ENCODE results near the gene PCDHB6. TPM values are rescaled to one million over a fixed set of nuclear protein-coding genes. Genes with fewer than 3 reads are reported as not detected.

Gene PCDHB6
- polyA plus RNA-seq, 1 of the 3 experiments (the other 2 are of a cell fraction) = 5.0 TPM

DNA sequence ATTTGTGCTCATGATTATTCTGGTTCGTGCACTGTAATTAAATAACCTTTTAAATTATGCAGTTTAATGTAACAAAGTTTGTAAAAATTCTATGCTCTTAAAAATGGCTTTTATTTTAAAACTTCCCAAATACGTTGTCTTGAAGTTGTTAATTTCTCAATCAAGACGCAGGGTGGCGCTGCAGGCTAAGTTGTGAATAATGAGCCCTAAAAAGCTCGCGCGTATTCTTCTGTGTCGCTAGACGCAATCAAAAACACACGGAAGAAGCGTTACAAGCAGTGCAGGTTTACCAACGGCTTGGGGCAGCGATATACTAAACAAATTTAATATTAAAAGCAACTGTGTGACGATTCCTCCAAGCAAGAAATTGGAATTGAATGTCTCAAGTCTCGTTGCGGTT is 28.3 kb upstream of the PCDHB6 start, which contains the start of gene PCDHB4:
Gene PCDHB4, plus strand, starts transcription at position 256 of the 400 bp plus-strand sequence. CDS start 181 bp downstream, outside the sequence.
- ChIA-PET POLR2A (interaction anchor here (1.0 kb wide), 1 partner anchor 28 kb away, joined by 3 read pairs; the partner anchor contains the start of gene PCDHB6), CTCF (interaction anchor here (0.7 to 3.0 kb wide), 37 partner anchors 9 to 446 kb away, joined by 3 to 15 read pairs (median 4); partner anchors contain the start of genes PCDHB14, PCDHB15, PCDHB16 and PCDHB2)
- H3K36me3 ChIP-seq (replicated peaks in 1 of 2; ENCODE audit: control insufficient read depth in 1 of 2, insufficient read depth in 2 of 2, low read length in 1 of 2) = no peaks in the 10 kb centered on the region
- H3K4me3 ChIP-seq (ENCODE audit: low read depth in 2 of 2, low read length in 1 of 2) = peak within 1 kb of the TSS; percentile 38 to 41
- 41% methylated on average over 16 of the region's 16 CpGs for WGBS (ENCODE audit: low lambda C conversion rate)
- TF ChIP-seq FOXM1 (IDR thresholded peaks at IDR 0.05; ENCODE audit: low read depth) (no peak), SMC3 (IDR thresholded peaks at IDR 0.05; ENCODE audit: low read depth, low read length) (peak; percentile 20; the same call in 1 of the 2 replicates), RAD21 (IDR thresholded peaks at IDR 0.05; ENCODE audit: low read length) (peak; percentile 70)
- TF ChIP-seq, protein P1, sequence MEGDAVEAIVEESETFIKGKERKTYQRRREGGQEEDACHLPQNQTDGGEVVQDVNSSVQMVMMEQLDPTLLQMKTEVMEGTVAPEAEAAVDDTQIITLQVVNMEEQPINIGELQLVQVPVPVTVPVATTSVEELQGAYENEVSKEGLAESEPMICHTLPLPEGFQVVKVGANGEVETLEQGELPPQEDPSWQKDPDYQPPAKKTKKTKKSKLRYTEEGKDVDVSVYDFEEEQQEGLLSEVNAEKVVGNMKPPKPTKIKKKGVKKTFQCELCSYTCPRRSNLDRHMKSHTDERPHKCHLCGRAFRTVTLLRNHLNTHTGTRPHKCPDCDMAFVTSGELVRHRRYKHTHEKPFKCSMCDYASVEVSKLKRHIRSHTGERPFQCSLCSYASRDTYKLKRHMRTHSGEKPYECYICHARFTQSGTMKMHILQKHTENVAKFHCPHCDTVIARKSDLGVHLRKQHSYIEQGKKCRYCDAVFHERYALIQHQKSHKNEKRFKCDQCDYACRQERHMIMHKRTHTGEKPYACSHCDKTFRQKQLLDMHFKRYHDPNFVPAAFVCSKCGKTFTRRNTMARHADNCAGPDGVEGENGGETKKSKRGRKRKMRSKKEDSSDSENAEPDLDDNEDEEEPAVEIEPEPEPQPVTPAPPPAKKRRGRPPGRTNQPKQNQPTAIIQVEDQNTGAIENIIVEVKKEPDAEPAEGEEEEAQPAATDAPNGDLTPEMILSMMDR (IDR thresholded peaks at IDR 0.05) = peak; percentile 51
- TF ChIP-seq, protein P2, sequence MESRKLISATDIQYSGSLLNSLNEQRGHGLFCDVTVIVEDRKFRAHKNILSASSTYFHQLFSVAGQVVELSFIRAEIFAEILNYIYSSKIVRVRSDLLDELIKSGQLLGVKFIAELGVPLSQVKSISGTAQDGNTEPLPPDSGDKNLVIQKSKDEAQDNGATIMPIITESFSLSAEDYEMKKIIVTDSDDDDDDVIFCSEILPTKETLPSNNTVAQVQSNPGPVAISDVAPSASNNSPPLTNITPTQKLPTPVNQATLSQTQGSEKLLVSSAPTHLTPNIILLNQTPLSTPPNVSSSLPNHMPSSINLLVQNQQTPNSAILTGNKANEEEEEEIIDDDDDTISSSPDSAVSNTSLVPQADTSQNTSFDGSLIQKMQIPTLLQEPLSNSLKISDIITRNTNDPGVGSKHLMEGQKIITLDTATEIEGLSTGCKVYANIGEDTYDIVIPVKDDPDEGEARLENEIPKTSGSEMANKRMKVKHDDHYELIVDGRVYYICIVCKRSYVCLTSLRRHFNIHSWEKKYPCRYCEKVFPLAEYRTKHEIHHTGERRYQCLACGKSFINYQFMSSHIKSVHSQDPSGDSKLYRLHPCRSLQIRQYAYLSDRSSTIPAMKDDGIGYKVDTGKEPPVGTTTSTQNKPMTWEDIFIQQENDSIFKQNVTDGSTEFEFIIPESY (IDR thresholded peaks at IDR 0.05; ENCODE audit: borderline replicate concordance, low read depth) = no peak
- no peaks in the 10 kb centered on the region for H3F3A ChIP-seq (replicated peaks; ENCODE audit: insufficient read depth)
- H4K20me1 ChIP-seq (ENCODE audit: insufficient read depth) = no peaks in the 10 kb centered on the region
- no peak within 1 kb of the TSS; a peak in 1 of 4 replicates for H3K27ac ChIP-seq (ENCODE audit: low read depth in 2 of 2, low read length in 1 of 2)
- peak within 1 kb of the TSS; percentile 52; the same call in 1 of the 2 replicates for H3K4me2 ChIP-seq
- H3K4me1 ChIP-seq (ENCODE audit: control insufficient read depth in 1 of 2, insufficient read depth in 2 of 2, low read depth in 1 of 2, low read length in 1 of 2) = peaks cover 0 to 2% of the 10 kb centered on the region in 2 experiments; a peak in 1 of 4 replicates
- H3K9me3 ChIP-seq = no peaks in the 10 kb centered on the region; the same call in 1 of the 2 replicates
- H3K27me3 ChIP-seq (ENCODE audit: insufficient read depth) = no peaks in the 10 kb centered on the region
- H3K9me2 ChIP-seq = no peaks in the 10 kb centered on the region
- no peak within 1 kb of the TSS for H3K9ac ChIP-seq
- H2AFZ ChIP-seq (ENCODE audit: low read depth) = peak within 1 kb of the TSS; percentile 25; the same call in 1 of the 2 replicates
- peak; percentile 49 for DNase-seq
- no peaks in the 10 kb centered on the region for H3K79me2 ChIP-seq (ENCODE audit: insufficient read depth)

DNA sequence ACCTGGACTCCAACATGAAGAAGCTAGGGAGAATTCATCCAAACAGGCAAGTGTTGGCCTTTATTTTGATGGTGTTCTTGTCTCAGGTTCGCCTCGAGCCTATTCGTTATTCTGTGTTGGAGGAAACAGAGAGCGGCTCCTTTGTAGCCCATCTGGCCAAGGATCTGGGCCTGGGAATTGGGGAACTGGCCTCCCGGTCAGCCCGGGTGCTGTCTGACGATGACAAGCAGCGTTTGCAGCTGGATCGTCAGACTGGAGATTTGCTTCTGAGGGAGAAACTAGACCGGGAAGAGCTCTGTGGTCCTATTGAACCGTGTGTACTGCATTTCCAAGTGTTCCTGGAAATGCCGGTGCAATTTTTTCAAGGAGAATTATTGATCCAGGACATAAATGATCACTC is 27.9 kb upstream of the PCDHB6 start:
- H3K36me3 ChIP-seq (replicated peaks in 1 of 2; ENCODE audit: control insufficient read depth in 1 of 2, insufficient read depth in 2 of 2, low read length in 1 of 2) = no peaks in the 10 kb centered on the region
- H4K20me1 ChIP-seq (ENCODE audit: insufficient read depth) = no peaks in the 10 kb centered on the region
- H3K9ac ChIP-seq = no peak overlapping the region
- no peaks in the 10 kb centered on the region for H3K79me2 ChIP-seq (ENCODE audit: insufficient read depth)
- ChIA-PET POLR2A (interaction anchor here (1.0 kb wide), 1 partner anchor 28 kb away, joined by 3 read pairs; the partner anchor contains the start of gene PCDHB6), CTCF (interaction anchor here (0.5 to 3.0 kb wide), 38 partner anchors 8 to 445 kb away, joined by 3 to 15 read pairs (median 4); partner anchors contain the start of genes PCDHB14, PCDHB15, PCDHB16 and PCDHB2)
- no peak overlapping the region; the same call in 1 of the 2 replicates for H2AFZ ChIP-seq (ENCODE audit: low read depth)
- no peaks in the 10 kb centered on the region for H3K27me3 ChIP-seq (ENCODE audit: insufficient read depth)
- peak overlapping the region; percentile 38 to 41 for H3K4me3 ChIP-seq (ENCODE audit: low read depth in 2 of 2, low read length in 1 of 2)
- peak; percentile 57 for DNase-seq
- WGBS (ENCODE audit: low lambda C conversion rate) = 39% methylated on average over 11 of the region's 12 CpGs
- H3K27ac ChIP-seq (ENCODE audit: low read depth in 2 of 2, low read length in 1 of 2) = no peak overlapping the region; a peak in 1 of 4 replicates
- peaks cover 0 to 2% of the 10 kb centered on the region in 2 experiments; a peak in 1 of 4 replicates for H3K4me1 ChIP-seq (ENCODE audit: control insufficient read depth in 1 of 2, insufficient read depth in 2 of 2, low read depth in 1 of 2, low read length in 1 of 2)
- H3K9me3 ChIP-seq = no peaks in the 10 kb centered on the region; the same call in 1 of the 2 replicates
- no peaks in the 10 kb centered on the region for H3K9me2 ChIP-seq
- H3F3A ChIP-seq (replicated peaks; ENCODE audit: insufficient read depth) = no peaks in the 10 kb centered on the region
- H3K4me2 ChIP-seq = peak overlapping the region; percentile 52; the same call in 1 of the 2 replicates
- TF ChIP-seq FOXJ3 (CRISPR knock-in tag; IDR thresholded peaks at IDR 0.05) (no peak), POLR2AphosphoS5 (IDR thresholded peaks at IDR 0.05; ENCODE audit: low read depth, low read length) (no peak), EP300 (IDR thresholded peaks at IDR 0.05; ENCODE audit: borderline replicate concordance in 1 of 2, low read depth in 1 of 2, low read length in 1 of 2) (no peak), SIN3A (IDR thresholded peaks at IDR 0.05; ENCODE audit: borderline replicate concordance, low read depth, low read length) (no peak), CHD2 (IDR thresholded peaks at IDR 0.05; ENCODE audit: low read length, partially characterized antibody) (no peak), SMC3 (IDR thresholded peaks at IDR 0.05; ENCODE audit: low read depth, low read length) (no peak), EZH2phosphoT487 (IDR thresholded peaks at IDR 0.05; ENCODE audit: borderline replicate concordance, low read depth) (no peak), RAD21 (IDR thresholded peaks at IDR 0.05; ENCODE audit: low read length) (no peak), RCOR1 (IDR thresholded peaks at IDR 0.05; ENCODE audit: low read length) (no peak), MEF2A (IDR thresholded peaks at IDR 0.05; ENCODE audit: borderline replicate concordance, low read depth) (no peak), FOXM1 (IDR thresholded peaks at IDR 0.05; ENCODE audit: low read depth) (no peak), NFIC (IDR thresholded peaks at IDR 0.05; ENCODE audit: borderline replicate concordance) (no peak)
- TF ChIP-seq, protein P3, sequence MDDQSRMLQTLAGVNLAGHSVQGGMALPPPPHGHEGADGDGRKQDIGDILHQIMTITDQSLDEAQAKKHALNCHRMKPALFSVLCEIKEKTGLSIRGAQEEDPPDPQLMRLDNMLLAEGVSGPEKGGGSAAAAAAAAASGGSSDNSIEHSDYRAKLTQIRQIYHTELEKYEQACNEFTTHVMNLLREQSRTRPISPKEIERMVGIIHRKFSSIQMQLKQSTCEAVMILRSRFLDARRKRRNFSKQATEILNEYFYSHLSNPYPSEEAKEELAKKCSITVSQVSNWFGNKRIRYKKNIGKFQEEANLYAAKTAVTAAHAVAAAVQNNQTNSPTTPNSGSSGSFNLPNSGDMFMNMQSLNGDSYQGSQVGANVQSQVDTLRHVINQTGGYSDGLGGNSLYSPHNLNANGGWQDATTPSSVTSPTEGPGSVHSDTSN (IDR thresholded peaks at IDR 0.05) = no peak
- TF ChIP-seq, protein P4, sequence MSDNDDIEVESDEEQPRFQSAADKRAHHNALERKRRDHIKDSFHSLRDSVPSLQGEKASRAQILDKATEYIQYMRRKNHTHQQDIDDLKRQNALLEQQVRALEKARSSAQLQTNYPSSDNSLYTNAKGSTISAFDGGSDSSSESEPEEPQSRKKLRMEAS (IDR thresholded peaks at IDR 0.05; ENCODE audit: low read depth) = no peak
- TF ChIP-seq, protein P5, sequence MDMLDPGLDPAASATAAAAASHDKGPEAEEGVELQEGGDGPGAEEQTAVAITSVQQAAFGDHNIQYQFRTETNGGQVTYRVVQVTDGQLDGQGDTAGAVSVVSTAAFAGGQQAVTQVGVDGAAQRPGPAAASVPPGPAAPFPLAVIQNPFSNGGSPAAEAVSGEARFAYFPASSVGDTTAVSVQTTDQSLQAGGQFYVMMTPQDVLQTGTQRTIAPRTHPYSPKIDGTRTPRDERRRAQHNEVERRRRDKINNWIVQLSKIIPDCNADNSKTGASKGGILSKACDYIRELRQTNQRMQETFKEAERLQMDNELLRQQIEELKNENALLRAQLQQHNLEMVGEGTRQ (IDR thresholded peaks at IDR 0.05; ENCODE audit: borderline replicate concordance, low read depth, low read length) = no peak

All from SK-N-SH (cell line).